G401.6 (cell line): Measurements from ENCODE around the gene DNAJB8.

ENCODE experiments used
- FAIRE-seq: peaks from 2 replicates; lab custom pipeline; 2012; peaks lifted over from hg19 to GRCh38; lab: Jason Lieb, UNC

Gene DNAJB8

DNA sequence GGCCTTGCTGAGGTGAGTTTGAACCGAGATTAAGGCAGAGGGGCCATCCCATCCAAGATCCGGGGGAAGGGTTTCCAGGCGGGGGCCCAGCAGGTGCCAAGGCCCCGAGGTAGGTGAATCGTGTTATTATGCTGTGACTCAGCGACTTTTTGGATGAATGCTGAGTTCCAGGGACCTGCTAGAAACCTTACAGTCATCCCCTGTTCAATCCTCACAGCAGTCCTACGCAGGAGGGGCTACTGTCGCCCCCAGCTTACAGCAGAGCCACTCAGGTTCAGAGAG, 40.9 kb downstream of the DNAJB8 start:
- FAIRE-seq = no peak

DNA sequence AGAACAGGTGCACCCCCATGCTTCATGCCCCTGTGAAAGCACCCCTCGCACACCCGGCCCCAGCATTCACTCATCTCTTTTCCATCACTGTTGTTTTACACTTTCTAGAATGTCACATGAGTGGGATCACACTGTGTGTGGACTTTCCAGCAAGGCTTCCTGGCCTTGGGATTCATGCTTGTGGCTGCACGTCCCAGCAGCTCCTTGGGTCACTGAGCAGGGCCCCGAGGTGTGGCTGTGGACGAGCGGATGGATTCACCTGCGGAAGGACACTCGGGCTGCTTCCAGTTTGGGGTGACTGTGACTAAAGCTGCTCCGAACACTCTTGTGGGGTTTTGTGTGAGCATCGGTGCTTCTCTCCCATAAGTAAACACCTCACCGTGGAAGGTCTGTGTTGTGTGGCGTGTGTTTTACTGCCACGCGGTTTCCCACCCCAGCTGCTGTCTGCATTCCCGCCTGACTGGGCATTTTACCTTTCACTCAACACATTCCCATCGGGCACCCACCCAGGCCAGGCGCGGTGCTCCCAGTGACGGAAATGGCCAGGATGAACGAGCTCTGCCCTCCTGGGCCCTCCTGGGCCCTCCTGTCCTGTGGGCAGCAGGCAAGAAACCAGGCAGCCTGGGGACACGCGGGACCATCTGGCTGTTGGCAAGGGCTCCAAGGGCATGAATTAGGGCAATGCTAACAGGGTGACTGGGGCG, 41.4 kb downstream of the DNAJB8 start:
- FAIRE-seq = no peak

DNA sequence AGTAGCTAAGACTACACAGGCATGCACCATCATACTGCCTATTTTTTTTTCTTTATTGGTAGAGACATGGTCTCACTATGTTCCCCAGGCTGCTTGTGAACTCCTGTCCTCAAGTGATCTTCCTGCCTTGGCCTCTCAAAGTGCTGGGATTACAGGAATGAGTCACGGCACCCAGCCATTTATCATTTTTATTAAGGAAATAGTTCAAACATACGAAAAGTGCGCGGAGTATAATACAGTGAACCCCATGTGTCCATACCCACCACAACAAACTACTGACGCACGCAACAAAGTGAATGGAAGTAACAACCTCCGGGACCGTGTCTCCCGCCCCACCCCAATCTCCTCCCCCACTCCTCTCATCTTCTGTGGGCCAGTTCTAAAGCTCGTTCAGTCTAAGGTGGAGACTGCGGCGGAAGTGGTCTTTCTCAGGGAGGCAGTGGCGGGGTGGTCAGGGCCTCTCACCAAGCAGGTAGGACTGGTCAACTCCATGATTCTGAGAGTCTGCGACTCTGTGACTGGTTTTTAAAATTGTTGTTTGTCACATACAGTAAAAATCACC, 42.1 kb downstream of the DNAJB8 start:
- FAIRE-seq = no peak

DNA sequence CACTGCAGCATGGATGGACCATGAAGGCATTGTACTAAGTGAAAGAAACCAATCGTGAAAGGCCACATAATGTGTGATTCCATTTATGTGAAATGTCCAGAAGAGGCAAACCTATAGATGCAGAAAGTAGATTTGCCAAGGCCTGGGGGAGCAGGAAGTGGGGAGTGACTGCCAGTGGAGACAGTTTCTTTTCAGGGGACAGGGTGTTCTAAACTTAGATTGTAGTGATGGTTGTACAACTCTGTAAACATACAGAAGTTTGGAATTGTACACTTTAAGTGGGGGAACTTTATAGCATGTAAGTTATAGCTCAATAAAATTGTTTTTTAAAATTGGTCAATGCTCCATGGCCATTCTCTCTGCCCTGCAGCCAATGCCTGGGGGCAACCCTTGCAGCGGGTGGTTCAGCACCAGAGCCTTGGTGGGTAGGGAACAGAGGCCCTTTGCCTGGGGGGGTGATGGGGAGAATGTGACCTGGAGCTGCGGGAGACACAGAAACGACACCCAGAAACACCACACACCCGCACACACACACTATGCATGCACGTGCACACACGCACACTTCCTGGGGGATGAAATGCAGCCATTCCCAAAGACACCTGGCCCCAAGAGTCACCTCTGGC, 43.1 kb downstream of the DNAJB8 start:
- FAIRE-seq = no peak

DNA sequence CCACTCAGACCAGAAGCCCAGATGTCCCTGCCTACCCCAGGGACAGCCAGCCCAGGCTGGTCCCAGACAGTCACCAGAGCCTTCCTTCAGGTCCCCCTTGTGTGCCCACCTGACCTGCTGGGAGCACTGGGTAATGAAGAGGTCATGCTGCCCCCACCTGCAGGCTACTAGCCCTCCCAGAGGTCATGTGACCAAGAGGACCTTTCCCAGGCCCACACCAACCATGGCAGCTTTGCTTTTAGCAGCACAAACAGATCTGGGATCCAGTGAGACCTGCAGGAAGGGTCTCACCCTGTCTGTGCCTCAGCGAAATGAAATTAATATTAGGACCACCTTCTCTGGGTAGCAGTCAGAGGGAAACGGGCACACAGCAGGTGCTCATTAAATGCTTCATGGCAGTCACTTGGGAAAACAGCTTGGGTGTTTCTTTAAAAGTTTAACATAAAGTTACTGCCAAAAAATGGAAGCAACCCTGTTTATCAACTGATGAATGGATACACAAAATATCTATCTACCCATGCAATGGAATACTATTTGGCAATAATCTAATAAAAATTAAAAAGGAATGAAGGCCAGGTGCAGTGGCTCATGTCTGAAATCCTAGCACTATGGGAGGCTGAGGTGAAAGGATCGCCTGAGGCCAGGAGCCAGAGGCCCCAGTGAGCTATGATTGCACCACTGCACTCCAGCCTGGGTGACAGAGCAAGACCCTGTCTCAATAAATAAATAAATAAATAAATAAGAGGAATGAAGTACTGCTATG, 43.7 kb downstream of the DNAJB8 start:
- no peak for FAIRE-seq

DNA sequence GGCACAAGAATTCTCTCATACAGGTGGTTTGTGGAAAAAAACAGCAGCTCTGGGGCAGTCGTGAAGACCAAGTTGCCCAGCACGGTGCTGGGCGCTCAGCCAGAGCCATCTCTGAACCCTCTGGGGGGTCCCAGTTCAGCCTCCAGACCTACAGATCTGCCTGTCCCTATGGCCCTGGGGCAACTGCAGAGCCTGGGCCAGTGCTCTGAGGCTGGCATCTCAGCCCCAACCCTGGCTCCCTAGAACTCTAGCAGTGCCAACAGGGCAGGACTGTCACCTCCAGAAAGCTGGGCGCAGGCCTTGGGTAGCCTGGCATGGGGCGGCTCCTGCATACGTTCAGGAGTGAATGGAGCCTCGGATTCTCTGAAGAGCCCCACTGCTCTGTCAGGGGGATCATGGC, 44.7 kb downstream of the DNAJB8 start:
- no peak for FAIRE-seq

DNA sequence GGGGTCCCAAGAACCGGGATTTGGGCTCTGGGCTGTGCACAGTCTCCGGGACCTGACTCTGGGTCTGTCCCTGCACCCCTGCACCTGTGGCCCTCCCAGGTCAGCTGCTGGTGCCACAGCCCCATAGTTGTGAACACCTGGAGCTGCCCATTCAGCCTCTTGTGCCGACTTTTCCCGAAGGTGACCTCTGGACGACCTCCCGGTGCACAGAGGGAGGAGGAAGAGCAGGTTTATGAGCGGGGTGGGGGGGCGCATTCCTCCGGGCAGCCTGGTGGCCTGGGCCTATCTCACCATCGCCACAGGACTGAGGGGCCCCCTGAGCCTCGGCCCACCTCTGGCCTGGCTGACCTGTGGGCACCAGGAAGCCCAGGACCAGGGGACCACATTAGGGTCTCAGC, 45.3 kb downstream of the DNAJB8 start:
- no peak for FAIRE-seq

DNA sequence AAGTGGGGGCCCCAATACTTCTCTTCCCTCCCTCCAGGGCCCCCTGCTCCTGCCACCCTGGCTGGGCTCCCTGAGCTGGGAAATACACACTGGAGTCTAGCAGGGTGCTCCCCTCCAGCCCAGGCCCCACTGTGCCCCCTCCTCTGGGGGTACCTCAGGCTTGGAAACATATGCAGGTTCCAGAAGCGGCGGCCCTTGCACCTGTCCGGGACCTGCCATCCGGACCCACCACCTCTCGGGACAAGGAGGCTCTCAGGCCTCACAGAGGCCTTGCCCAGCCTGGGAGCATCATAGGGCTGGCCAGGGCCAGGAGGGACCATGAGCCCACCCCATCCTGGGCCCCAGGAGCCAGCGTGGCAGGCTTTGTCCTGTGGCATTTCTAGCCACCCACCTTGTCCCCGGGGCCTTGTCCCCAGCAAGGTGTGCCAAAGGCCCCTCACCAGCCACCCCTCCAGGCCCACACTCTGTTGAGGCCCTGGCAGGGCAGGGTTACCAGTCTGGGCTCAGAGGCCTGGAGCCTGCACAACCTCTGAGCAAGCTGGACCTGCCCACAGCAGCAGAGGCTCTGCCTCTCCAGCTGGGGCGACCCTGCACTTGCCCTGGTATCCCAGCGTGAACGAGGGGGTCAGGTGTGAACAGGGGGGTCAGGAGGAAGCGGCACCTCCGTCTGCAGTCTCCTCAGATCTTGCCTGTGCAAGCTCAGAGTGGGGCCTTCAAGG, 45.8 kb downstream of the DNAJB8 start:
- no peak for FAIRE-seq

DNA sequence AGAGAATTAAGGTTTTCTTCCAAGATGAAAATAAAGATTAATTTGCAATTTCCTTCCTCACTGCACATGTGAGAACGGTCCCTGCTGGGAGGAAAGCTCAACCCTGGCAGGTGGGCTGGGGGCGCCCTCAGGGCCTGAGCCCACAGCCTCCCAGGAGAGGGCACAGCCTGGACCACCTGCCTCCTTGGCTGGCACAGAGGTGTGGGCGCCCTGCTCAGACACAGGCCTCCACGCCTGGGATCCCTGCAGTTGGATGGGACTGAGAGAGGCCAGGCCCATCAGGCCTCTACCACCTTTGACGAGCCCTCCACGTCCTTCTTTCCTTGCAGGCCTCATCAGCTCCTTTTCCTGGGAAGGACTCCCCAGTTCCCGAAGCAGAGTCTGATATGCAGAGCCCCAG, 46.4 kb downstream of the DNAJB8 start:
- no peak for FAIRE-seq

DNA sequence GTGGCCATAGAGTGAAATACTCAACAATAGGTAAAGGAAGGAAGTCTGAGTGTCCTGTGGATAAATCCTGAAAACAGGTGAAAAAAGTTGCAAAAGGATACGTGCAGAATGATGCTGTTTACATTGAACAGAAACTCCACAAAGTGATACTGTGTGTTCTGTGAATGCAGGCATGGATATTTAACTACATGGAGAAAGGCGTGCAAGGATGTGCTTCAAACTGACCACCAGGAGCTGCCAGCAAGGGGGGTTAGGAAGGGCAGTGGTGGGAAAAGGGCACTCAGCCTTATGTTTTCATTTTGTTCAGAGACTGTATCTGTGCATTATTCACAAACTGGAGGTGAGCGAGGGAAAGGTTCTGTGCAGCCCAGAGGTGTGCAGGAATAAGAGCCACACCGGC, 47.4 kb downstream of the DNAJB8 start:
- no peak for FAIRE-seq

DNA sequence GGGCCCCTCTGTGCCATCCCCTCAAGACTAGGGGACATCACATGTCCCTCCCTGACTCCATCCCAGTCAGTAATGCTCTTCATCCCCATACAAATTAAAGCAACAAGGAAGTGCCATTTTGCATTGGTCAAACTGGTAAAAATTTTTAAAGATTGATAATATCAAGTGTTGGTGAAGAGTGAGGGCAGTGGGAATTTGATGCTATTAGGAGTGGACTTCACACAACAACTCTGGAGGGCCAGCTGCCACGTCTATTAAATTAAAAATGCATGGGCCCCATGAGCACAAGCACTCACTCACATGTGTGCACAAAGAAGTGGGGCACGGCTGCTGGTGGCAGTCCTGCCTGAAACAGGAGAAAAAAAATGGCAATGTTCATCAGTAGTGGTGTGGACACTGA, 47.8 kb downstream of the DNAJB8 start:
- no peak for FAIRE-seq

DNA sequence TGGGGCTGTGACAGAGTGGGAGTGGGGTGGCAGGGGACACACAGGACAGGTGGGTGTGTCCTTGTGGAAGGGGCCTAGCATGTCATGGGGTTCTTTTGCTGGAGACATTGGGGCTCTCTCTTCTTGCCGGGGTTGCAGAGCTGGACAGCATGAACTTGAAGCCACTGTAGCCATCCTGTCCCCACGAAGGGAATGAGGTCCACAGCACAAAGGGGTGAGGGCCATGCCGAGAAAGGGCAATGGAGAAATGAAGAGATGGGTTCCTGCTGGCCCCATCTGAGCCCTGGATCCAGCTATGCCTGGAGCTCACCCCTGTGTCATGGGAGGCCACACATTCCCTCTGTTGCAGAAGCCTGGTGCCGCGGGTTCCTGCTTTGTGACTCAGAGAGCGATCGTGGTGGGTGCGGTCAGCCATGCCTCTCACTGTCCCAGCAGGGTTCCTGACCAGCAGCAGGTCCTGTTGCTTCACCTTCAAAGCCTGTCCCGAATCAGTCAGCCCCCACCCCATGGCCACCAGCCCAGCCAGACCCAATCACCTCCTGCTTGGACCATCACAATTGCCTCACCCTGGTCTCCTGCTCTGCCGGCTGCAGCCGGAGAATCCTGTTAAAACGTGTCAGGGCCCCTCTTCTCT, 50.0 kb downstream of the DNAJB8 start:
- FAIRE-seq = no peak

DNA sequence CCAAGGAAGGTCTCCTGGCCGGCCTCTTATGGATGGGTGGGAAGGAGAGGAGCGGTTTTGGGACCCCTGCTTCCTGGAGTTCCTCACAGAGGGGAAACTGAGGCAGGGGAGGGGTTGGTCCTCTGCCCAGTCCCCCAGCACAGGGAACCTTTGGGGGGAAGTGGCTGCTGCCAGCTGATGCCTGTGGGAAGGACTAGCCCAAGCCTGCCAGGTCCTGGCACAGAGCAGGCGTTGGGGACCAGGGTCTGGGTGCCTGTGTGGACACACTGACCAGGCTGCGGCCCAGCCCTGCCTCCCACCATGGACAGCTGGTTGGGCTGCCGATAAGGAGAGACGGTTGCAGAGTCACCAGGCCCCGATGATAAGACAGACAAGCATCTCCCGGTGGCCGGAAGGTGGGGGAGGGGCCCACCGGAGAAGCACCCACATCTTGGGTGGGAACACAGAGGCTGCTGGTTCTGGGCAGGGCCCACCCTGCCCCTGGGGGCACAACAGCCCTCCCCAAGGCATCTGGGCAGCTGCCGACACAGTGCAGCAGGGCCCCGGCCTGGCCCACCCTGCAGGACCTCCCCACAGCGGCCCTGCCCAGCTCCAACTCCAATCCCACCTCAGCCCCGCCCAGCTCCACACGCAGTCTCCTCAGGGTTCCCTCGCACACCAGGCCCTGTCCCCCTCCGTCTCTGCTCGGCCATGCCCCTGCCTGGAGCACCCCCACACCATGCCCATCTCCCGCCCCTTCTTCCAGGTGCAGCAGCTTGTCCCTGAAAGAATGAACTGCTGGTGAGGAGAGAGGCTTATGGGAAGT, 50.7 kb downstream of the DNAJB8 start:
- FAIRE-seq = no peak

DNA sequence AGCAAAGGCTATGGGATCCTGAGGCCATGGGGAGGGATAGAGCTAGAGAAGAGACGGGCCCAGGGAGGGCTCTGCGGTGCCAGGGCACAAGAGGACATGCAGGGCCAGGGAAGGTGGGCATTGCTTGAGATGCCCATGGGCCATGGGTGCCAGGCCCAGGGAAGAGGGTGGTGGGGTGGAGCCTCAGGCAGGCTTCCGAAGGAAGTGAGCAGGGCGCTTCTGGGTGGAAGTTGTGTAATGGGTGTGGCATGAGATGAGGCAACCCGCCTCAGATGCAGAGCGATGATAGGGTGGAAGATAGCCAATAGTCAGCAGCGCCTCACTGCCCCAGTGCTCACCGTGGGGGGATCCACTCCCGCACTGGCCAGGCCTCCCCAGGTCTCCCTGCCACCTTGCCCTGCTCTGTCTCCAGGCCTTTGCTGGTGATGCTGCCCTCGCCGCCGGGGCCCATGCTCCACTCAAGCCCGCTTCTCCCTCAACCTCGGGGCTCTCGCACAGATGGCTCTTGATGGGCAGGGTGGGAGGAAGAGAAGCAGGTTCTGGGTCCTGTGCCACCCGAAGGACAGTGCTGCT, 51.4 kb downstream of the DNAJB8 start:
- FAIRE-seq = no peak

DNA sequence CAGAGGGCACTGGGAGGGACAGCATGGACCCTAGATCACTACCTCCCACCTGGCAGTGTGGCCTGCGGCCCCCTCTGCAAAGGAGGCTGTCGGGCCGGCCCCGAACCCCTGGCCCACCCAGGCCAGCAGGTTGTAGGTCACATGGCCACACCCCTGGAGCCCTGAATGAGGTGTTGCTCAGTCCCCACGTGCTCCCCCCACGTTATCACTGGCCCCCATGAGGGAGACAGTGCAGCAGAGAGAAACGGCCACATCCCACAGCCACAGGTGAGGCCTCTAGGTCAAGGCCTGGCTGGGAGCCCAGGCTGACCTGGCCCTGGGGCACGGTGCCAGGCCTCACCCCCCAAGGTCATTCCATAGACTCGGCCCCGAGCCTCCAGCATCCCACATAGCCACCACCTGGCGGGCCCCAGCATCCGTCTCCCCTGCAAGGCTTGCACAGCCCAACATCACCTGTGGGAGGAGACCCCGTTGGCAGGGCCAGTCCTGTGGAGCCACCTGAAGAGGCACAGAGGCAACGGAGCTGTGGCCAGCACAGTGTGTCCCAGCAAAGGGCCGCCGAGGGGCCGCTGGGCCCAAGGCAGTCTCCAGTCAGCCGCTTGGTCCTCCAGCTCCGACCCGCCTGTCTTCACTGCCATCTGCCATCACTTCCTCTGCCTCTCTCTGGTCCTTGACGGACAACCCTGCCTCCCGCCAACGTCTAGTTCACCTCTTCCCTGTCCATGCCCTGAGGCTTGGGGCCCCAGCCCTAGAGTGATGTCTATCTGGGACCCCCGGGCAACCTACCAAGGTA, 53.1 kb downstream of the DNAJB8 start:
- FAIRE-seq = no peak

DNA sequence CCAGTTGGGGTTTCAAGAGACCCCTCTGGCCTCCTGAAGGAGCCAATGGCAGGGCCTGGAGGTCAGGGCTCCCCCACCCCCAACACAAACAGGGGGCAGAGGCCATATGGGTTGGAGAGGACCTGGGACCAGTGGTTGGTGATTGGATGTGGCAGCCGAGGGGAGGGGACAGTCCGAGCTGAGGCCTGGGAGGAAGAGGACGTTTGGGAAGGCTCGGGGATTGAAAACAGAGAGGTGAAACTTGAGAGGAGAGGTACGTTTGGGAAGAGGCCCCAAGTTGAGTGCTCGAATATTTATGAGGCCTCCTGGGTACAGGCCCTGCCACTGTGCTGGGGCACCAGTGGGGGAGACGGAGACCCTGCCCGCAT, 53.7 kb downstream of the DNAJB8 start:
- no peak for FAIRE-seq
